Measurements from ENCODE around the gene C16orf54. TPM values are rescaled to one million over a fixed set of nuclear protein-coding genes. Genes with fewer than 3 reads are reported as not detected.
A peak's percentile ranks its signal among the peaks of the same experiment; 100 is the strongest.
"Not testable (repeated sequence)": the region's sequence is repeated elsewhere in the genome, so short reads cannot be mapped to it uniquely, and the experiment has no call there.

C16orf54 gene
- total RNA-seq, 3 donors from 2014 or later (not counting 1 experiment from before 2014, with no cell fraction given) = 100.0 to 172 (median 146) TPM

- TF ChIP-seq CTCF (IDR thresholded peaks at IDR 0.05) = no peak
- H3K4me1 ChIP-seq (ENCODE audit: control insufficient read depth, insufficient read depth, low read length) = peaks cover 14% of the 10 kb centered on the region
- no peak overlapping the region for H3K4me3 ChIP-seq (ENCODE audit: low read length)
- no peaks in the 10 kb centered on the region for H3K36me3 Mint-ChIP-seq
- no peaks in the 10 kb centered on the region for H3K9me3 ChIP-seq (ENCODE audit: control insufficient read depth, insufficient read depth, low read length)
- no peaks in the 10 kb centered on the region for H3K36me3 ChIP-seq (ENCODE audit: control insufficient read depth, insufficient read depth, low read length)
- H3K9me3 Mint-ChIP-seq = no peaks in the 10 kb centered on the region
- H3K27ac Mint-ChIP-seq = no peak overlapping the region
- DNase-seq (no peak), ATAC-seq (no peak)
- H3K27me3 ChIP-seq (ENCODE audit: control insufficient read depth, insufficient read depth, low read length) = no peaks in the 10 kb centered on the region
- no peaks in the 10 kb centered on the region for H3K27me3 Mint-ChIP-seq (ENCODE audit: low read depth in 2 of 2)
- H3K4me3 Mint-ChIP-seq = no peak overlapping the region
- intact Hi-C loops (cut with micrococcal nuclease) = no loop called here
- WGBS (ENCODE audit: insufficient coverage) = 100% methylated on average over 1 of the region's 1 CpG
- H3K4me1 Mint-ChIP-seq = peaks cover 0 to 6% of the 10 kb centered on the region in 2 donors
- no peak overlapping the region for H3K27ac ChIP-seq (ENCODE audit: low read length)
These were observed 7.7 kb upstream of the C16orf54 start for GRCh38 chr16:29753516-29753915.

- not testable (repeated sequence) for H3K9me3 ChIP-seq (ENCODE audit: control insufficient read depth, insufficient read depth, low read length); ATAC-seq; DNase-seq; H3K27me3 Mint-ChIP-seq (ENCODE audit: low read depth in 2 of 2); H3K36me3 Mint-ChIP-seq; H3K9me3 Mint-ChIP-seq; H3K4me3 ChIP-seq (ENCODE audit: low read length); H3K4me3 Mint-ChIP-seq; H3K27ac ChIP-seq (ENCODE audit: low read length); H3K36me3 ChIP-seq (ENCODE audit: control insufficient read depth, insufficient read depth, low read length); H3K27me3 ChIP-seq (ENCODE audit: control insufficient read depth, insufficient read depth, low read length)
- Mint-ChIP-seq H3K4me1 (peaks cover 28 to 44% of the 10 kb centered on the region in 2 donors), H3K27ac (peak overlapping the region in 1 of 2 donors; percentile 14)
- intact Hi-C loops (cut with micrococcal nuclease) = loop anchor here (10.0 kb wide), 1 partner anchor 84 kb away; the partner anchor contains the start of gene SPN
- whole genome bisulfite sequencing (ENCODE audit: insufficient coverage) = 92% methylated on average over 4 of the region's 4 CpGs
- peaks cover 46% of the 10 kb centered on the region for H3K4me1 ChIP-seq (ENCODE audit: control insufficient read depth, insufficient read depth, low read length)
These were observed 3.0 kb upstream of the C16orf54 start for GRCh38 chr16:29748760-29749149.

GRCh38 chr16:29747947-29748759 lies 2.4 kb upstream of the C16orf54 start:
- no peak for TF ChIP-seq CTCF (IDR thresholded peaks at IDR 0.05)
- Histone ChIP-seq H3K4me3 (ENCODE audit: low read length) (no peak overlapping the region), H3K27me3 (ENCODE audit: control insufficient read depth, insufficient read depth, low read length) (no peaks in the 10 kb centered on the region), H3K36me3 (ENCODE audit: control insufficient read depth, insufficient read depth, low read length) (peaks cover 15% of the 10 kb centered on the region), H3K9me3 (ENCODE audit: control insufficient read depth, insufficient read depth, low read length) (no peaks in the 10 kb centered on the region), H3K4me1 (ENCODE audit: control insufficient read depth, insufficient read depth, low read length) (peaks cover 52% of the 10 kb centered on the region), H3K27ac (ENCODE audit: low read length) (no peak overlapping the region)
- WGBS (ENCODE audit: insufficient coverage) = 97% methylated on average over 30 of the region's 30 CpGs
- intact Hi-C loops (cut with micrococcal nuclease) = loop anchor here (2.0 to 10.0 kb wide), 3 partner anchors 15 to 83 kb away; partner anchors contain the start of genes KIF22 and SPN
- Mint-ChIP-seq H3K4me1 (peaks cover 34 to 50% of the 10 kb centered on the region in 2 donors), H3K27me3 (ENCODE audit: low read depth in 2 of 2) (no peaks in the 10 kb centered on the region), H3K36me3 (no peaks in the 10 kb centered on the region), H3K9me3 (no peaks in the 10 kb centered on the region), H3K4me3 (peak overlapping the region; percentile 17), H3K27ac (peak overlapping the region in 1 of 2 donors; percentile 74)
- ATAC-seq (no peak), DNase-seq (no peak)

GRCh38 chr16:29746518-29746917 lies 728 bp upstream of the C16orf54 start:
- Histone ChIP-seq H3K36me3 (ENCODE audit: control insufficient read depth, insufficient read depth, low read length) (peaks cover 29% of the 10 kb centered on the region), H3K4me3 (ENCODE audit: low read length) (peak overlapping the region; percentile 100), H3K27ac (ENCODE audit: low read length) (peak overlapping the region; percentile 100), H3K4me1 (ENCODE audit: control insufficient read depth, insufficient read depth, low read length) (peaks cover 68% of the 10 kb centered on the region)
- not testable (repeated sequence) for H3K27me3 ChIP-seq (ENCODE audit: control insufficient read depth, insufficient read depth, low read length); H3K27me3 Mint-ChIP-seq (ENCODE audit: low read depth in 2 of 2); H3K9me3 Mint-ChIP-seq; H3K9me3 ChIP-seq (ENCODE audit: control insufficient read depth, insufficient read depth, low read length); H3K36me3 Mint-ChIP-seq; ATAC-seq
- Mint-ChIP-seq H3K4me1 (peaks cover 36 to 65% of the 10 kb centered on the region in 2 donors), H3K4me3 (peak overlapping the region; percentile 100), H3K27ac (peak overlapping the region; percentile 99)
- 15% methylated on average over 4 of the region's 4 CpGs for WGBS (ENCODE audit: insufficient coverage)
- DNase-seq = peak in 1 of 2 donors; percentile 53
- intact Hi-C loops (cut with micrococcal nuclease) = loop anchor here (1.0 to 10.0 kb wide), 5 partner anchors 8 to 82 kb away; partner anchors contain the start of genes KIF22, PAGR1 and SPN
